Measurements from ENCODE around the gene DSE.
"Not testable (repeated sequence)": the region's sequence is repeated elsewhere in the genome, so short reads cannot be mapped to it uniquely, and the experiment has no call there.

DSE gene

GRCh38 chr6:116332096-116332495 lies 38.7 kb upstream of the DSE start:
- DNase-seq, result no peak
- Histone ChIP-seq H3K4me1 (ENCODE audit: control insufficient read depth, insufficient read depth, low read length, poor library complexity, severe bottlenecking) (no peaks in the 10 kb centered on the region), H3K27ac (ENCODE audit: insufficient read depth, low read length, poor library complexity, severe bottlenecking) (no peak overlapping the region), H3K36me3 (ENCODE audit: control insufficient read depth, insufficient read depth, low read length) (no peaks in the 10 kb centered on the region), H3K27me3 (replicated peaks; ENCODE audit: control insufficient read depth, insufficient read depth, low read length, poor library complexity, severe bottlenecking) (no peaks in the 10 kb centered on the region), H3K4me3 (ENCODE audit: insufficient read depth, low read depth, low read length, poor library complexity, severe bottlenecking) (no peak overlapping the region), H3K9me3 (ENCODE audit: control insufficient read depth, low read length) (no peaks in the 10 kb centered on the region)

GRCh38 chr6:116334638-116335409 lies 35.9 kb upstream of the DSE start:
- H3K9me3 ChIP-seq (ENCODE audit: control insufficient read depth, low read length); H3K27me3 ChIP-seq (replicated peaks; ENCODE audit: control insufficient read depth, insufficient read depth, low read length, poor library complexity, severe bottlenecking); DNase-seq; H3K4me1 ChIP-seq (ENCODE audit: control insufficient read depth, insufficient read depth, low read length, poor library complexity, severe bottlenecking); H3K4me3 ChIP-seq (ENCODE audit: insufficient read depth, low read depth, low read length, poor library complexity, severe bottlenecking); H3K27ac ChIP-seq (ENCODE audit: insufficient read depth, low read length, poor library complexity, severe bottlenecking); H3K36me3 ChIP-seq (ENCODE audit: control insufficient read depth, insufficient read depth, low read length): not testable (repeated sequence)

GRCh38 chr6:116335612-116336215 lies 35.0 kb upstream of the DSE start:
- no peak overlapping the region for H3K4me3 ChIP-seq (ENCODE audit: insufficient read depth, low read depth, low read length, poor library complexity, severe bottlenecking)
- H3K27me3 ChIP-seq (replicated peaks; ENCODE audit: control insufficient read depth, insufficient read depth, low read length, poor library complexity, severe bottlenecking), result no peaks in the 10 kb centered on the region
- H3K36me3 ChIP-seq (ENCODE audit: control insufficient read depth, insufficient read depth, low read length), result no peaks in the 10 kb centered on the region
- DNase-seq, result no peak
- H3K27ac ChIP-seq (ENCODE audit: insufficient read depth, low read length, poor library complexity, severe bottlenecking), result no peak overlapping the region
- H3K9me3 ChIP-seq (ENCODE audit: control insufficient read depth, low read length), result no peaks in the 10 kb centered on the region
- no peaks in the 10 kb centered on the region for H3K4me1 ChIP-seq (ENCODE audit: control insufficient read depth, insufficient read depth, low read length, poor library complexity, severe bottlenecking)

- no peak for DNase-seq
- H3K9me3 ChIP-seq (ENCODE audit: control insufficient read depth, low read length), result no peaks in the 10 kb centered on the region
- H3K4me3 ChIP-seq (ENCODE audit: insufficient read depth, low read depth, low read length, poor library complexity, severe bottlenecking), result no peak overlapping the region
- H3K36me3 ChIP-seq (ENCODE audit: control insufficient read depth, insufficient read depth, low read length), result no peaks in the 10 kb centered on the region
- H3K27ac ChIP-seq (ENCODE audit: insufficient read depth, low read length, poor library complexity, severe bottlenecking), result no peak overlapping the region
- H3K27me3 ChIP-seq (replicated peaks; ENCODE audit: control insufficient read depth, insufficient read depth, low read length, poor library complexity, severe bottlenecking), result no peaks in the 10 kb centered on the region
- H3K4me1 ChIP-seq (ENCODE audit: control insufficient read depth, insufficient read depth, low read length, poor library complexity, severe bottlenecking), result no peaks in the 10 kb centered on the region
These were observed 31.8 kb upstream of the DSE start for GRCh38 chr6:116338943-116339342.

GRCh38 chr6:116340625-116341024 lies 30.1 kb upstream of the DSE start:
- not testable (repeated sequence) for H3K4me1 ChIP-seq (ENCODE audit: control insufficient read depth, insufficient read depth, low read length, poor library complexity, severe bottlenecking); H3K36me3 ChIP-seq (ENCODE audit: control insufficient read depth, insufficient read depth, low read length); H3K9me3 ChIP-seq (ENCODE audit: control insufficient read depth, low read length); H3K4me3 ChIP-seq (ENCODE audit: insufficient read depth, low read depth, low read length, poor library complexity, severe bottlenecking); H3K27me3 ChIP-seq (replicated peaks; ENCODE audit: control insufficient read depth, insufficient read depth, low read length, poor library complexity, severe bottlenecking); H3K27ac ChIP-seq (ENCODE audit: insufficient read depth, low read length, poor library complexity, severe bottlenecking); DNase-seq

- H3K4me1 ChIP-seq (ENCODE audit: control insufficient read depth, insufficient read depth, low read length, poor library complexity, severe bottlenecking), result no peaks in the 10 kb centered on the region
- no peak overlapping the region for H3K4me3 ChIP-seq (ENCODE audit: insufficient read depth, low read depth, low read length, poor library complexity, severe bottlenecking)
- no peaks in the 10 kb centered on the region for H3K9me3 ChIP-seq (ENCODE audit: control insufficient read depth, low read length)
- H3K36me3 ChIP-seq (ENCODE audit: control insufficient read depth, insufficient read depth, low read length), result no peaks in the 10 kb centered on the region
- no peaks in the 10 kb centered on the region for H3K27me3 ChIP-seq (replicated peaks; ENCODE audit: control insufficient read depth, insufficient read depth, low read length, poor library complexity, severe bottlenecking)
- DNase-seq, result no peak
- no peak overlapping the region for H3K27ac ChIP-seq (ENCODE audit: insufficient read depth, low read length, poor library complexity, severe bottlenecking)
These were observed 21.5 kb upstream of the DSE start for GRCh38 chr6:116349216-116349615.

GRCh38 chr6:116351101-116351500 lies 19.6 kb upstream of the DSE start:
- Histone ChIP-seq H3K9me3 (ENCODE audit: control insufficient read depth, low read length) (no peaks in the 10 kb centered on the region), H3K27ac (ENCODE audit: insufficient read depth, low read length, poor library complexity, severe bottlenecking) (no peak overlapping the region)

GRCh38 chr6:116352515-116353471 lies 18.0 kb upstream of the DSE start:
- Histone ChIP-seq H3K36me3 (ENCODE audit: control insufficient read depth, insufficient read depth, low read length) (no peaks in the 10 kb centered on the region), H3K27ac (ENCODE audit: insufficient read depth, low read length, poor library complexity, severe bottlenecking) (no peak overlapping the region), H3K9me3 (ENCODE audit: control insufficient read depth, low read length) (no peaks in the 10 kb centered on the region), H3K4me1 (ENCODE audit: control insufficient read depth, insufficient read depth, low read length, poor library complexity, severe bottlenecking) (no peaks in the 10 kb centered on the region), H3K4me3 (ENCODE audit: insufficient read depth, low read depth, low read length, poor library complexity, severe bottlenecking) (no peak overlapping the region), H3K27me3 (replicated peaks; ENCODE audit: control insufficient read depth, insufficient read depth, low read length, poor library complexity, severe bottlenecking) (no peaks in the 10 kb centered on the region)
- DNase-seq, result no peak

More at GRCh38 chr6:116351101-116351500, 19.6 kb upstream of the DSE start:
- Histone ChIP-seq H3K27me3 (replicated peaks; ENCODE audit: control insufficient read depth, insufficient read depth, low read length, poor library complexity, severe bottlenecking) (no peaks in the 10 kb centered on the region), H3K36me3 (ENCODE audit: control insufficient read depth, insufficient read depth, low read length) (no peaks in the 10 kb centered on the region), H3K4me3 (ENCODE audit: insufficient read depth, low read depth, low read length, poor library complexity, severe bottlenecking) (no peak overlapping the region), H3K4me1 (ENCODE audit: control insufficient read depth, insufficient read depth, low read length, poor library complexity, severe bottlenecking) (no peaks in the 10 kb centered on the region)
- no peak for DNase-seq

GRCh38 chr6:116354236-116354635 lies 16.5 kb upstream of the DSE start:
- Histone ChIP-seq H3K9me3 (ENCODE audit: control insufficient read depth, low read length) (no peaks in the 10 kb centered on the region), H3K36me3 (ENCODE audit: control insufficient read depth, insufficient read depth, low read length) (no peaks in the 10 kb centered on the region), H3K27ac (ENCODE audit: insufficient read depth, low read length, poor library complexity, severe bottlenecking) (no peak overlapping the region), H3K4me1 (ENCODE audit: control insufficient read depth, insufficient read depth, low read length, poor library complexity, severe bottlenecking) (no peaks in the 10 kb centered on the region), H3K27me3 (replicated peaks; ENCODE audit: control insufficient read depth, insufficient read depth, low read length, poor library complexity, severe bottlenecking) (no peaks in the 10 kb centered on the region), H3K4me3 (ENCODE audit: insufficient read depth, low read depth, low read length, poor library complexity, severe bottlenecking) (no peak overlapping the region)
- DNase-seq, result no peak

- no peak overlapping the region for H3K27ac ChIP-seq (ENCODE audit: insufficient read depth, low read length, poor library complexity, severe bottlenecking)
- no peaks in the 10 kb centered on the region for H3K27me3 ChIP-seq (replicated peaks; ENCODE audit: control insufficient read depth, insufficient read depth, low read length, poor library complexity, severe bottlenecking)
- H3K4me1 ChIP-seq (ENCODE audit: control insufficient read depth, insufficient read depth, low read length, poor library complexity, severe bottlenecking), result no peaks in the 10 kb centered on the region
- H3K36me3 ChIP-seq (ENCODE audit: control insufficient read depth, insufficient read depth, low read length), result no peaks in the 10 kb centered on the region
- no peak for DNase-seq
- H3K9me3 ChIP-seq (ENCODE audit: control insufficient read depth, low read length), result no peaks in the 10 kb centered on the region
- no peak overlapping the region for H3K4me3 ChIP-seq (ENCODE audit: insufficient read depth, low read depth, low read length, poor library complexity, severe bottlenecking)
These were observed 15.0 kb upstream of the DSE start for GRCh38 chr6:116355796-116356195.

Data from effector memory CD4-positive, alpha-beta T cell (primary cell).